Amniotic epithelial cell (primary cell): ENCODE results near the gene STPG2.
"Not testable (repeated sequence)": the region's sequence is repeated elsewhere in the genome, so short reads cannot be mapped to it uniquely, and the experiment has no call there.

ENCODE experiments used
- DNase-seq: peaks from one replicate; pipeline ENCODE4 v3.0.0-alpha.2; 2010; ENCODE audit warnings: low read depth

Gene STPG2

GRCh38 chr4:97639961-97640360 lies 503.3 kb downstream of the STPG2 start:
- DNase-seq: no peak

GRCh38 chr4:97633831-97634230 lies 509.4 kb downstream of the STPG2 start:
- DNase-seq: not testable (repeated sequence)

DNA sequence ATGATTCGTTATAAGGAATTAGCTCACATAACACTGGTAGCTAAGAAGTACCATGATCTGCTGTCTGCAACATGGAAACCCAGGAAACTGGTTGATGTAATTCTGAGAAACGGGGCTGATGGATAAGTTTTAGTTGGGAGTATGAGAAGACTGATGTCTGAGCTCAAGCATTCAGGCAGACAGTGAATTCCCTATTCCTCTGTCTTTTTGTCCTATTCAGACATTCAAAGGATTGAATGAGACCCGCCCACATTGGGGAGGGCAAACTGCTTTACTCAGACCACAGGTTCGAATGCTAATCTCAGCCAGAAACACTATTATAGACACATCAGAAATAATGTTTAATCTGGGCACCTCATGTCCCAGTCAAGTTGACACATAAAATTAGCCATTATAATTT lies 515.5 kb downstream of the STPG2 start:
- no peak for DNase-seq

- no peak for DNase-seq
Observed at GRCh38 chr4:97624204-97624603, 519.1 kb downstream of the STPG2 start.

- DNase-seq: no peak
Observed at GRCh38 chr4:97605932-97606331, 537.3 kb downstream of the STPG2 start.

GRCh38 chr4:97593248-97593647 lies 550.0 kb downstream of the STPG2 start:
- DNase-seq: no peak

DNA sequence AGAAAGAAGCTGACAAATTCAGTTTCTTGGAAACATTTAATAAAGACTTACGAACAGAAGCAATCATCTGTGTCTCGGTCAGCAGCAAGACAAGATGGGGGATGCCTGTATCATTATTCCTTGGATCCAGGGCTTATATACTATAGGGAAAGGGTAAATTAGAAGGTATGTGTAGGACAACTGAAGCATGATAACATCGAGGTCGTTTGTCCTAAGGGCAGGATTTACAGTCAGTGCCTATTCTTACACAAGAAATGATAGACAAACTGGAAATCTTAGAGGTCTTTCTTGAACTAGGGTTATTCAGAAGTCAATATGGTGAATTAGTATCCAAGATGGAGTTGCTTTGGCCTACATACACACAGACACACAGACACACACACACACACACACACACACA lies 553.0 kb downstream of the STPG2 start:
- no peak for DNase-seq

DNA sequence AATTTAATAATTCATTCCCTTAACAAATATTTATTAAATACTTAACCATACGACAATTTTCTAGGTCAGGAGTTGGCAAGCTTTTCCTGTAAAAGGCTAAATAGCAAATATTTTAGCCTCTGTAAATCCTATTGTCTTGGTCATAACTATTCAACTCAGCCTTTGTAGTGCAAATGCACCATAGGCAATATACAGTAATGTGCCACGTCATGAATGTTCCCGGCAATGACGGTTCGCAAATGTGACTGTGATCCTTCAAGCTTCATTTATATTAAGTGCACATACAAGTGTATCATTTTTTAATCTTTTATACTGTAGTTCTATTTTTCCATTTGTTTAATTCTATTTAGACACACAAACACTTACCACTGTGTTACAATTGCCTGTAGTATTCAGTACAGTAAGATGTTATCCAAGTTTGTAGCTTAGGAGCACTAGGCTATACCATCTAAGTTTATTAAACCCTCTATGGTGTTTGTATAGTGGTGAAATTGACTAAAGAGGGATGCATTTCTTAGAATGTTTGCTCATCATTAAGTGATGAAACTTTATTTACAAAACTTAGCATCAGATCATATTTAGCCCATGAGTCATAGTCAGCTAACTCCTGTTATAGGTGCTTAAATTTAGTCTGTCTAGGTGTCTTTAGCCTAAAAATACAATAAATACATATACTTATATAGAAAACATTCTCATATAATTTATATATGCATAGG lies 553.6 kb downstream of the STPG2 start:
- peak; percentile 1 for DNase-seq

GRCh38 chr4:97587912-97588311 lies 555.4 kb downstream of the STPG2 start:
- peak; percentile 5 for DNase-seq

DNA sequence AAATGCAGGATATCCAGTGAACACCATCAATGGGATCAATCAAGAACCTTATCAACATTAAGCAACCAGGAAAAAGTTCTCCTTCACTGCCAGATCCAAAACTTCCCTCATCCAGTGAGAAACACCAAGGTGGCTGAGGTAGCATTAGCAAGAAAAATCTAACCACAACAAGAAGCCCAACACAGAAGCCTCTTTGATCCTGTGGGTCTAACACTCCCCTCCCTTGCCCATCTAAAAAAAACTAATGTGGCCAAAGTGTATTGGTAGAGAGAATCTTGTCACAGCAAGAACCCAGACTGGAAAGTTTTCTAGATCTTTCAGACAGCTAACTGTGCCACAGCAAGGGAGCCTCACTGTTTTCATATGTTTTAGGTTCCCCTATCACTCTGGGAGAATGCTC lies 558.0 kb downstream of the STPG2 start:
- DNase-seq: no peak

GRCh38 chr4:97582890-97583289 lies 560.4 kb downstream of the STPG2 start:
- DNase-seq: peak; percentile 5

DNA sequence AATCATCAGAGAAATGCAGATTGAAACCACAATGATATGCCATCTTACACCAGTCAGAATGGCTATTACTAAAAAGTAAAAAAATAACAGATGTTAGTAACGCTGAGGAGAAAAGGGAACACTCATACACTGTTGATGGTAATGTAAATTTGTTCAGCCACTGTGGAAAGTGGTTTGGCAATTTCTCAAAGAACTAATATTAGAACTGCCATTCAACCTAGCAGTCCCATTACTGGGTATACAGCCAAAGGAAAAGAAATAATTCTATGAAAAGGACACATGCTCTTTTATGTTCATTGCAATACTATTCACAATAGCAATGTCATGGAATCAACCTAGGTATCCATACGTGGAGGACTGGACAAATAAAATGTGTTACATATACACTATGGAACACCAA lies 566.3 kb downstream of the STPG2 start:
- no peak for DNase-seq

DNA sequence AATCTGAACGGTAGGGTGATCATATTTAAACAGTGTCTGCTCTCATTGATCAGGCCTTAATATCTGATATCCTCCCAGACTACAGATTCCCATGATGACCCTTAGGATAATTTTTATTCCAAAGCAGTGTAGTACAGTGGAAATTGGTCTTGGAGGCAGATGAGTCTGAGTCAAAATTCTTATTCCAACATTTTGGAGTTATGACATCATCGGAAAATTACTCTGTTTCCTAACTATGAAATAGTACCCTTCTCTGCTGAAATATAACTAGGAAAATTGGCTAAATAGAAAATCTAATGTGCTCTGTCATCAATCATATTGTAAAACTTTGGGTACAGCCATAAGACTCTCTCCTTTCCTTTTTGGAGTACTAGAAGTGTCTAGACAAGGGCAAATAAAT lies 583.3 kb downstream of the STPG2 start:
- DNase-seq: no peak

DNA sequence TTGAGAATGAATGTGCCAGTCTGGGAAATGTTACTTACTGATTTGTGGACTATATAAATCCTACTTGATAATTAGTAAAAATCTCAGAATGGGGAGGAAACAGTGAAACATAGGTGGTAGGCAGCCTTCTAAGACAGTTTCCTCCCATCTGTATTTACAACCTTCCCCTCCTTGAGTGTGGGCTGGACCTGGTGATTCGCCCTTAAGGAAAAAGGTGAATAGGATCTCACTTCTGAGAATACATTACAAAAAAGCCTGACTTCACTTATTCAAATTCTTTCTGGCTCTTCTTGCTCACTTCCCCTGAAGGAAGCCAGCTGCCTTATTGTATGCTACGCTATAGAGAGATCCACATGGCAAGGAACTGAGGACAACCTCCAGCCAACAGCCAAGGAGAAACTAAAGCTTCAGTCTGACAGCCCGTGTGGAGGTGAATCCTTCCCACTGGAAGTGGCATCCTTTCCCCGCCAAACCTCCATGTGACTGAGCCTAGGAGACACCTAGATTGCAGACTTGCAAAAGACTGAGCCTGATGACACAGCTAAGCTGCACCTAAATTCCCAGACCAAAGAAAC lies 585.0 kb downstream of the STPG2 start:
- DNase-seq: no peak

- not testable (repeated sequence) for DNase-seq
Observed at GRCh38 chr4:97550637-97551036, 592.6 kb downstream of the STPG2 start.

DNA sequence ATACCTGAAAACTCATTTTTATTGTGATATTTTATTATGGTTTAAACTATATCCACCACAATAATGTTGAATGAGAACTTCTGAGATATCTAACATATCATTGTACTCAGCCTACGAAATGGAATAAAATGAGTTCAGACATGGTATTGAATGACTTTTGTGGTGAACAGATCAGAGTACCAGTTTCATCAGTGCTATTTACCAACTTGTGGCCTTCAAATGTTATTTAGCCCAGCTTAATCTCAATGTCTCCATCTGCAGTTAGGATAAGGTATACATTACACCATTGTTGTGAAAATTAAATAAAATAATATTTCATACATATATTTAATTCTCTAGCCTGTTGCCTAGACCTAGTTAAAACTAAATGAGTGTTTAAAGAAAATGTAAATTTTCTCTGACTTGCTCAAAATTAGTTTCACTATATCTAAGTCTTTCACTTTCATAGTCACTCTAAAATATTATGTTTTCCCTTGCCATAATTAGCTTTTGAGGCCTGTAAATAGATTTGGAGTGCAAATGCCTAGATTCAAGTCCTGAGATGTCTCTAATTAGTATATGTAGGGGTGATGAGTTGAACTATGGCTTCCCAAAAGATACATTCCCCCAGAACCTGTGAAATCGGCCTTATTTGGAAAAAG lies 594.2 kb downstream of the STPG2 start:
- DNase-seq: peak; percentile 1

DNA sequence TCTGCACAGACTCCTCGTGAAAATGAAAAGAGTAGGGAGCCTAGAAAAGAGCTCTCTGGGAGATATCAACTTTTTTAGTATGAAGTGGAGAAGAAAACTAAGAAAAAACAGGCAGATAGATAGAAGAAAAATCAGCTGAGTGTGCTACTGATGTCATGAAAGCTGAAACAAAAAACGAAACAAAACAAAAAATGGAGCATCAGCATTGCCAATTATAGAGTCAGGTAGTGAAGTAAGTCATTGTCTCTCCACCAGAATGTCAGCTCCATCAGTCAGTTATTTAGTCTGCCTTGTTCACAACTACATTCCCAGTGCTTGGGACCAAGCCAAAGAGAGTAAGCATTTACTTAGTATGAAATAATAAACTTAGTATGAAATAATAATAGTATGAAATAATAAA lies 595.1 kb downstream of the STPG2 start:
- no peak for DNase-seq

DNA sequence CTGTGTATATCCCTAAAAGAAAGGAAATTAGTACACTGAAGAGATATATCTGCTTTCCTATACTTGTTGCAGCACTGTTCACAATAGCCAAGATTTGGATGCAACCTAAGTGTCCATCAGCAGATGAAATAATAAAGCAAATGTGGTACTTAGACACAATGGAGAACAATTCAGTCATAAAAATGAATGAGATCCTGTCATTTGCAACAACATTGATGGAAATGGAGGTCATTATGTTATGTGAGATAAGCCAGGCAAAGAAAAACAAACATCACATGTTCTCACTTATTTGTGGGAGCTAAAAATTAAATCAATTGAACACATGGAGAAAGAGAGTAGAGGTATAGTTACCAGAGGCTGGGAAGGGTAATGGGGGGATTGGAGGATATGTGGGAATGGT lies 611.9 kb downstream of the STPG2 start:
- no peak for DNase-seq

DNA sequence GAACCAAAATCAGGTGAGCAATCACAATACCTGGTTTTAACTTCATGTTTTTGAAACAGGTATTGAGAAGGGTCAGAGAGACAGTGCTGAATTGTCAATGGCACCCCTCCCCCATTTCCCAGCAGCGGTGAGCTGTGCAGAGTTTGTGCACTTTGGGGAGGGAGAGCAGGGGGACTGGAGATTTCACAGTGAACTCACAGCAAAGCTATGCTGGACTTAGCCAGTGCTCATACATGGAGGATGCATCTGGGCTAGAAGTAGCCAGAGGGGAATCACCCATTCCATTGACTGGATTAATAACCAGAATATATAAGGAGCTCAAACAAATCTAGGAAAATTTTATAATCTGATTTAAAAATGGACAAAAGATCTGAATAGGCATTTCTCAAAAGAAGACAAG lies 612.6 kb downstream of the STPG2 start:
- no peak for DNase-seq

DNA sequence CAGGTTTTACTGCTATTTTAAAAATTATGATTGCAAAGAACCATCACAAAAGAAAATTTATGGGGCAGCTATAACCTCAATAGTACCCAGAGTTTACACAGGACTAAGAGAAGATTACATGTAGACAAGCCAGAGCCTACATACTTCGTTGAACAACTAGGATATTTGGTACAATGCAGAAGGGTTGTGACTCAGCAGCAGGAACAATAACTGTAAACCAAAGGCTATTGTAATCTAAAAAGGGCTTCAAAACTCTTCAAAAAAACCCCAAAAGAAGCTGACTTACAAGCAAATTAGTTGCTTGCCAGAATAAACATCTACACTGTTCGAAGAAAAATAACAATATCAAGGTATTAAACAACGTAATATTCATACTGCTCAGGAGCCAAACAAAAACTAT lies 618.0 kb downstream of the STPG2 start:
- no peak for DNase-seq

- DNase-seq: no peak
Observed at GRCh38 chr4:97517939-97518338, 625.3 kb downstream of the STPG2 start.

DNA sequence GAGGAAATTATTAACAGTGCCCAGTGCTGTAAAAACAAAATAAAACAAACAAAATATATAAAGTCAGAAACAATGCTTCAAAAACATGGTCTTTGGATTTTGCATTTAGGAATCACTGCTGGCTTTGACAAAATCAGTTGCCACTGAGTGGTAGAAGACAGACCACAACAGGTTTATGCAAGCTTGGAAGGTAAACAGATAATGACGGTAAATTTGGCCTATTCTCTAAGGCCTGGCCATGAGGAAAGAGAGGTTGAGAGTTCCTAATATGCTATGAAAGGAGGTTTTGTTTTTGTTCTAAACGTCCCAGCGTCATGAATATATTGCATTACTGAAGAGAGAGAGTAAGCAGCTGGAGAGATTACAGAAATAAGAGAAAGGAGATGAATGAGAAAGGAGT lies 629.4 kb downstream of the STPG2 start:
- no peak for DNase-seq
